NCI-H2227 treated with DMSO at 0.1 percent for 48 hours (cell line): ENCODE results near the gene SF3B1.
"Not testable (repeated sequence)": the region's sequence is repeated elsewhere in the genome, so short reads cannot be mapped to it uniquely, and the experiment has no call there.

Source experiments
- DNase-seq: peaks from one replicate; lab custom pipeline; 2025; lab: John Stamatoyannopoulos, UW

Gene SF3B1, protein sequence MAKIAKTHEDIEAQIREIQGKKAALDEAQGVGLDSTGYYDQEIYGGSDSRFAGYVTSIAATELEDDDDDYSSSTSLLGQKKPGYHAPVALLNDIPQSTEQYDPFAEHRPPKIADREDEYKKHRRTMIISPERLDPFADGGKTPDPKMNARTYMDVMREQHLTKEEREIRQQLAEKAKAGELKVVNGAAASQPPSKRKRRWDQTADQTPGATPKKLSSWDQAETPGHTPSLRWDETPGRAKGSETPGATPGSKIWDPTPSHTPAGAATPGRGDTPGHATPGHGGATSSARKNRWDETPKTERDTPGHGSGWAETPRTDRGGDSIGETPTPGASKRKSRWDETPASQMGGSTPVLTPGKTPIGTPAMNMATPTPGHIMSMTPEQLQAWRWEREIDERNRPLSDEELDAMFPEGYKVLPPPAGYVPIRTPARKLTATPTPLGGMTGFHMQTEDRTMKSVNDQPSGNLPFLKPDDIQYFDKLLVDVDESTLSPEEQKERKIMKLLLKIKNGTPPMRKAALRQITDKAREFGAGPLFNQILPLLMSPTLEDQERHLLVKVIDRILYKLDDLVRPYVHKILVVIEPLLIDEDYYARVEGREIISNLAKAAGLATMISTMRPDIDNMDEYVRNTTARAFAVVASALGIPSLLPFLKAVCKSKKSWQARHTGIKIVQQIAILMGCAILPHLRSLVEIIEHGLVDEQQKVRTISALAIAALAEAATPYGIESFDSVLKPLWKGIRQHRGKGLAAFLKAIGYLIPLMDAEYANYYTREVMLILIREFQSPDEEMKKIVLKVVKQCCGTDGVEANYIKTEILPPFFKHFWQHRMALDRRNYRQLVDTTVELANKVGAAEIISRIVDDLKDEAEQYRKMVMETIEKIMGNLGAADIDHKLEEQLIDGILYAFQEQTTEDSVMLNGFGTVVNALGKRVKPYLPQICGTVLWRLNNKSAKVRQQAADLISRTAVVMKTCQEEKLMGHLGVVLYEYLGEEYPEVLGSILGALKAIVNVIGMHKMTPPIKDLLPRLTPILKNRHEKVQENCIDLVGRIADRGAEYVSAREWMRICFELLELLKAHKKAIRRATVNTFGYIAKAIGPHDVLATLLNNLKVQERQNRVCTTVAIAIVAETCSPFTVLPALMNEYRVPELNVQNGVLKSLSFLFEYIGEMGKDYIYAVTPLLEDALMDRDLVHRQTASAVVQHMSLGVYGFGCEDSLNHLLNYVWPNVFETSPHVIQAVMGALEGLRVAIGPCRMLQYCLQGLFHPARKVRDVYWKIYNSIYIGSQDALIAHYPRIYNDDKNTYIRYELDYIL

GRCh38 chr2:197434541-197435513 is at the start of gene SF3B1:
Gene SF3B1, minus strand, starts transcription at chr2:197435028. Its CDS starts 29 bp downstream, at chr2:197434999.
- DNase-seq: peak; percentile 98

DNA sequence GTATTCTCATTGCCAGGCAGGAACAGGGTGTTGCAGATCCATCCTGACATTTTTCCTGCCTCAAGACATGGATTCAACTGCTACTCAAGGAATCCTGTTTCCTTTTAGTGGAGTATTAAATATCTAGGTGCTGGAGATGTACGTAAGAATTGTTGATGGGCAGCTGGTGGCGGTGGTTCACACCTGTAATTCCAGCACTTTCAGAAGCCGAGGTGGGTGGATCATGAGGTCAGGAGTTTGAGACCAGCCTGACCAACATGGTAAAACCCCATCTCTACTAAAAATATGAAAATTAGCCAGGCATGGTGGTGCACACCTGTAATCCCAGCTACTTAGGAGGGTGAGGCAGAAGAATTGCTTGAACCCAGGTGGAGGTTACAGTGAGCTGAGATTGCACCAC is 49.4 kb upstream of the SF3B1 start:
- not testable (repeated sequence) for DNase-seq

GRCh38 chr2:197480165-197481036 is 45.6 kb upstream of the SF3B1 start:
- DNase-seq: no peak

DNA sequence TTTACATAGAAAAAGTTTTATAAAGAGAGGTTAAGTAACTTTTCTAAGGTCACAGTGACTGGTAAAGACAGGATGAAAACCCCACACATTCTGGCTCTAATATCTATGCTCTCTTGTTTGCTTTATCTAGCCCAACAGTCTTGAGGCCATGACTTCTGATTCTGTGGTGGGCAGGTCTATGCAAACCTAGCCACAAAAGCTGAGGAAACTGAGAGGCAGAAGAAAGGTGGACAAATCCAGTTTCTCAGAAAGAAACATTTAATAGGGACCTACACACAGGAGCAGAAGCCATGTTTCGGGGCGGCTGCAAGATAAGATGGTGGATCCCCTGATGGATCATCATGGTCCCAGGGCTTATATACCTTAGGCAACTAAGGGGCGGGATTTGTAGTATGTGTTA is 43.0 kb upstream of the SF3B1 start:
- DNase-seq: no peak

DNA sequence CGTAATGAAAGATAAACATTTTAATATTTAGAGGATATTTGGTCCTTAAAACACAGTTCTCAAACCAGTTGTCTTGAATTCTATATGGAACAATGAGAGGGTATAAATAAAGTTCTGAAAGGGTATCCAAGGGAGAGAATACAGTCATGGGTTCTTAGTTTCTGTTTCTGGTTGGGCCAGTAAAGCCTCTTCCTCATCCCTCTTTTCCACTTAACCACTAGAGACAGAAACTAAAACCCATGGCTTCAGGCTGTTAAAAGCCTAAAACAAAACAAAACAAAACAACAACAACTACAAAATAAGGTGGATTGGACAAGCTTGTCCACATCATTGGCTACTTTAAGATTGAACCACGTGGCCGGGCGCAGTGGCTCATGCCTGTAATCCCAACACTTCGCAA is 37.3 kb upstream of the SF3B1 start:
- DNase-seq: no peak

- no peak for DNase-seq
Measured at GRCh38 chr2:197464175-197464574, 29.3 kb upstream of the SF3B1 start.

- DNase-seq: no peak
Measured at GRCh38 chr2:197461057-197461456, 26.2 kb upstream of the SF3B1 start.

DNA sequence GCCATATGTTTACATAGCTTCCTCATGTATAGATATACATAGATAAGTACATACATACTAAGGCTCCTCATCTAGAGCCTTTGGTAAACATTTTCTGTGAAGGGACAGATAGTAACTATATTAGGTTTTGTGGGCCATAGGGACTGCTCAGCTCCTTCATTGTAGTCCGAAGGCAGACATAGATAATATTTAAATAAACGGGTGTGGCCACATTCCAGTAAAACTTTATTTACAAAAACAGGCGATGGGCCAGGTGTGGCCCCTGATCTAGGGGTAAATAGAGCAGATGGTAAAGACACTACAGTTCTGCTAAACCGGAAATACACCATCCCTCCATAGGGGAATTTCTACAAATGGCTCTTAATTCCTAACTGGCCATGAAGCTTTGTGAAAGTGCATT is 25.8 kb upstream of the SF3B1 start:
- no peak for DNase-seq

GRCh38 chr2:197455428-197455827 is 20.6 kb upstream of the SF3B1 start:
- DNase-seq: no peak

GRCh38 chr2:197454923-197455322 is 20.1 kb upstream of the SF3B1 start:
- no peak for DNase-seq

DNA sequence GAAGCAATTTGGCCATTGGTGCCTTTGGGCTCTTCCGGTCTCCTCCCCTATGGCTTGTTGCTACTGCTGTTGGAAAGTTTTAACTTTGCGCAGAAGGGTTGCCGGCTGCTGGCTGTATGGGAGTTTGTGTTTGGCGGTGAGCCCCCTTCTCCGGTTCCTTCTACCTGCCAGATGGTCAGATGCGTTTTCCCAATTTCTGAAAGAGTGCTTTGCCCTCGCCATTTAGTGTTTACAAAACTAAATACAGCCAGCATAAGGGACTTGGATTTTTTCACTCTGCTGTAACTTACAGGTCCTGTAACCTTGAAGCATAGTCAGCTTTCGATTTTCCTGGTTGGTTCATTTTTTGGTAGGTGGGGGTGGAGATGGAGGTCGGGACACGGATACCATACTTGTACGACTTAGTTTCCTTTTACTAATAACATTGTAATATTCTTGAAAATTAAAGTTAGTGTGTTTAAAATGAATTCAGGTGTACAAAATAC is 19.1 kb upstream of the SF3B1 start:
- no peak for DNase-seq

DNA sequence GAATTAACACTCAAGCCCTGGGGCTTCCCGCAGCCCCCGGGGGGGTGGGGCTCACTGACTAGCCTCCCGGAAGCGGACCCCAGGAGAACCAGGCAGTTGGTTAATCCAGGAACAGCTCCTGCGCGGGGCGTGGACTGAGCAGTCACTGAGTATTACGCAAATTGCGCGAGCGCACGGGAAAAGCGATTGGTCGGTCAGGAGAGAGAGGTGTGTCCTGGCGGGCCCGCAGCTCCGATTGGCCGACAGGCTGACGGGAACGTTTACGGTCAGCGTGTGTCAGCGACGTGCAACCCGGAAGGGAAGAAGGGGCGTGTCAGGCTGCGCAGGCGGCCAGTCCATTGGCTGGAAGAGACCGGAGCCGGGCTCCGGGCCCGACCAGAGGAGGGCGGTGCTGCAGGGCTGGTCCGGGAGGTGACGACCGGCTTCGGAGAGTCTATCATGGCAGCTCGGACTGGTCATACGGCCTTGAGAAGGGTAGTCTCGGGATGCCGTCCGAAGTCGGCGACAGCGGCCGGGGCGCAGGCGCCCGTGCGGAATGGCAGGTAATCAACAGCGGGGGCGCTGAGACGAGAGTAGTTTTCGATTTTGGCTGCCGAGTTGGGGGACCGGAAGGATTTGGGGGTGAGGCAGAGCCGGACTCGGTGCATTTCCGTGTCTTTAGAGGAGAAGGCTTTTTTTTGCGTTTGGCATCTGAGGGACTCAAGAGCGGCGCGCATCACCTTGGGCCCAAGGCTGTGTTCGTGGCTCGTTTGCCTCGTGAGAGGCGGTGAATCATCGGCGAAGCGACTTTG is 18.5 kb upstream of the SF3B1 start, which contains the start of gene COQ10B:
Gene COQ10B (plus strand): TSS at position 430 of the 791 bp plus-strand sequence. CDS start 9 bp downstream, at position 439.
- peak; percentile 99 for DNase-seq

GRCh38 chr2:197452754-197453122 is 17.9 kb upstream of the SF3B1 start:
- DNase-seq: no peak

- DNase-seq: not testable (repeated sequence)
Measured at GRCh38 chr2:197450935-197451358, 16.1 kb upstream of the SF3B1 start.

- no peak for DNase-seq
Measured at GRCh38 chr2:197450465-197450864, 15.6 kb upstream of the SF3B1 start.

DNA sequence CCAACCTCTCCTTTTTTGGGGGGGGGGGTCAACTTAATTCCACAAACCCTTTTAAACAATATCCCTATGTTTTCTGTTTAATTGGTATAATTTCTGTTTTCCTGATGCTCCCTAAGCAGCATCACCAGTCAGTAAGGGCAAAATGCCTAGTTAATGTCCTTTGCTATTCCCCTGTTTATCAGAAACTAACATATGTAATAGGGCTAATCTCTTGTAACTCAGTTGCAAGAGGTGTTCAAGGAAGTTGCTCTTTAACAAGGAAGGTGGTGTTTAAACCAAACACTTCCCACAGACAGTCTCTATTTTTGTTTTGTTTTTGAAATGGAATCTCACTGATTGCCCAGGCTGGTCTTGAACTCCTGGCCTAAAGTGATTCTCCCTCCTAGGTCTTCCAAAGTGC is 12.0 kb upstream of the SF3B1 start:
- DNase-seq: no peak

DNA sequence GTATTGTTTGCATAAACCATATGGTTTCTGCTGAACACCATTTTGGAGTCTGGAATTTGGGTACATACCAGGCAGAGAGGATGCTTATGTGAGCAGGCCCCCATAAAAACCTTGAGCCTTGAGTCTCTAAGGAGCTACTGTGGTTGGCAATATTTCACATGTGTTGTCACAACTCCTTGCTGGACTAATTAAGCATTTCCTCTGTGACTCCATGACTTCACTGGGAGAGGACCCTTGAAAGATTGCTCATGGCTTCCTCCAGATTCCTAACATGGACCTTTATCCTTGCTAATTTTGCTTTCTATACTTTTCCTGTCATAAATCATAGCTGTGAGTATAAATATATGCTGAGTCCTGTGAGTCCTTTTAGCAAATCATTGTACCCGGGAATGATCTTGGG is 10.9 kb upstream of the SF3B1 start:
- no peak for DNase-seq

DNA sequence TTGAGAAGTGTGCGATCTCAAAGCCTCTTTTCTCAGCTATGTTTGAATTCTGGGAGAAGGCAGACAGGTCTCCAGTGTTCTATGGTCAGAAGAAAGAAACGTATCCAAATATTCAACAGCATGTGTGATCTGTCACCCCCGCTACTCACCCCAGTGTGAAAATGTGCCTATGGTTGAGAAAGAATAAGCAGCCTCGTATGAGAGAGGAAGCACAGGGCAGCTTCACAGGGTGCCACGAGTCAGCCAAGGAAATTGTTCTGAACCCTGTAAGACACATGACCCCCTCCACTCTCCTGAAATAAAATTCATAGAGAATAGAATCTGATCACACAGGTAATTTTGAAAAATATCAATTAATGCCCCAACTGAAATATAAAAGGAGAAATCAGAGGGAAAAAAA is 8.0 kb upstream of the SF3B1 start:
- no peak for DNase-seq

DNA sequence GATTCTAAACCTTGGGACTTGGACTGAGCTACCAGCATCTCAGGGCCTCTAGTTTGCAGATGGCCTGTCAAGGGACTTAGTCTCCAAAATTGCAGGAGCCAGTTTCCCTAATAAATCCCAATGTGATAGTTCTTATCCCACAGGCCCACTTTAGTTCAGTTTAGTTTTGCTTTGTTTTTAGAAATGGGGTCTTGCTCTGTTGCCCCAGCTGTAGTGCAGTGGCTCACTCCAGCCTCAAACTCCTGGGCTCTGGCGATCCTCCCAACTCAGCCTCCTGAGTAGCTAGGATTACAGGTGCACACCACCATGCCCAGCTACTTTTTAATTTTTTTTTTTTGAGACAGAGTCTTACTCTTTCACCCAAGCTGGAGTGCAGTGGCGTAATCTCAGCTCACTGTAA is 2.6 kb upstream of the SF3B1 start:
- DNase-seq: no peak
